SK-N-SH (cell line): ENCODE results near the gene WWC2.

Source experiments
- CTCF ChIP-seq: fragments of 200-600 bp; sonication (generic); IDR thresholded peaks from 2 replicates; pipeline ENCODE4 v1.6.1; 2017; ENCODE audit warnings: antibody characterized with exemption, mild to moderate bottlenecking, moderate library complexity
- POLR2AphosphoS5 ChIP-seq: IDR thresholded peaks from 2 replicates; pipeline ENCODE4 v1.6.1; 2012; ENCODE audit warnings: low read depth, low read length

- TF ChIP-seq CTCF, result no peak
- no peak for TF ChIP-seq POLR2AphosphoS5
Observed at GRCh38 chr4:183333202-183333601, 234.1 kb downstream of the WWC2 start.
